ENCODE data around the gene TPRN.

GRCh38 chr9:137164370-137165249, 35.9 kb downstream of the TPRN start:
- TF ChIP-seq, protein P1, sequence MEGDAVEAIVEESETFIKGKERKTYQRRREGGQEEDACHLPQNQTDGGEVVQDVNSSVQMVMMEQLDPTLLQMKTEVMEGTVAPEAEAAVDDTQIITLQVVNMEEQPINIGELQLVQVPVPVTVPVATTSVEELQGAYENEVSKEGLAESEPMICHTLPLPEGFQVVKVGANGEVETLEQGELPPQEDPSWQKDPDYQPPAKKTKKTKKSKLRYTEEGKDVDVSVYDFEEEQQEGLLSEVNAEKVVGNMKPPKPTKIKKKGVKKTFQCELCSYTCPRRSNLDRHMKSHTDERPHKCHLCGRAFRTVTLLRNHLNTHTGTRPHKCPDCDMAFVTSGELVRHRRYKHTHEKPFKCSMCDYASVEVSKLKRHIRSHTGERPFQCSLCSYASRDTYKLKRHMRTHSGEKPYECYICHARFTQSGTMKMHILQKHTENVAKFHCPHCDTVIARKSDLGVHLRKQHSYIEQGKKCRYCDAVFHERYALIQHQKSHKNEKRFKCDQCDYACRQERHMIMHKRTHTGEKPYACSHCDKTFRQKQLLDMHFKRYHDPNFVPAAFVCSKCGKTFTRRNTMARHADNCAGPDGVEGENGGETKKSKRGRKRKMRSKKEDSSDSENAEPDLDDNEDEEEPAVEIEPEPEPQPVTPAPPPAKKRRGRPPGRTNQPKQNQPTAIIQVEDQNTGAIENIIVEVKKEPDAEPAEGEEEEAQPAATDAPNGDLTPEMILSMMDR (IDR thresholded peaks at IDR 0.05 in 4 of 5, conservative IDR thresholded peaks at IDR 0.05 in 1 of 5), result no peak
- TF ChIP-seq POLR2A (IDR thresholded peaks at IDR 0.05), result no peak
